GM10266 (cell line): ENCODE measurements around the gene SHANK1.

Source experiments
- DNase-seq: peaks from one replicate; pipeline ENCODE4 v3.0.0; 2012; ENCODE audit errors: extremely low spot score
- CTCF ChIP-seq: IDR thresholded peaks from 2 replicates; pipeline ENCODE4 v1.5.1; 2012; ENCODE audit warnings: mild to moderate bottlenecking, low read depth; ENCODE audit not compliant: control insufficient read depth, insufficient read depth; ENCODE audit errors: missing control alignments

Gene SHANK1

GRCh38 chr19:50720181-50720920 lies 749 bp upstream of the SHANK1 start:
- TF ChIP-seq CTCF, result no peak
- no peak for DNase-seq

GRCh38 chr19:50719119-50719435 lies 525 bp downstream of the SHANK1 start:
- no peak for TF ChIP-seq CTCF
- DNase-seq, result no peak

- TF ChIP-seq CTCF, result no peak
- DNase-seq, result peak; percentile 45
Observed at GRCh38 chr19:50718255-50719118, 1.1 kb downstream of the SHANK1 start.

- no peak for DNase-seq
- no peak for TF ChIP-seq CTCF
Observed at GRCh38 chr19:50717891-50718254, 1.7 kb downstream of the SHANK1 start.

- TF ChIP-seq CTCF, result no peak
- no peak for DNase-seq
Observed at GRCh38 chr19:50717026-50717723, 2.4 kb downstream of the SHANK1 start.

GRCh38 chr19:50716178-50717025 lies 3.2 kb downstream of the SHANK1 start:
- no peak for TF ChIP-seq CTCF
- DNase-seq, result no peak
